Measurements from ENCODE around the gene FNBP1. TPM values are rescaled to one million over a fixed set of nuclear protein-coding genes. Genes with fewer than 3 reads are reported as not detected.
A peak's percentile ranks its signal among the peaks of the same experiment; 100 is the strongest.

The FNBP1 gene
- total RNA-seq, 6 donors from 2014 or later: 34.8 to 85.4 (median 51.6) TPM

DNA sequence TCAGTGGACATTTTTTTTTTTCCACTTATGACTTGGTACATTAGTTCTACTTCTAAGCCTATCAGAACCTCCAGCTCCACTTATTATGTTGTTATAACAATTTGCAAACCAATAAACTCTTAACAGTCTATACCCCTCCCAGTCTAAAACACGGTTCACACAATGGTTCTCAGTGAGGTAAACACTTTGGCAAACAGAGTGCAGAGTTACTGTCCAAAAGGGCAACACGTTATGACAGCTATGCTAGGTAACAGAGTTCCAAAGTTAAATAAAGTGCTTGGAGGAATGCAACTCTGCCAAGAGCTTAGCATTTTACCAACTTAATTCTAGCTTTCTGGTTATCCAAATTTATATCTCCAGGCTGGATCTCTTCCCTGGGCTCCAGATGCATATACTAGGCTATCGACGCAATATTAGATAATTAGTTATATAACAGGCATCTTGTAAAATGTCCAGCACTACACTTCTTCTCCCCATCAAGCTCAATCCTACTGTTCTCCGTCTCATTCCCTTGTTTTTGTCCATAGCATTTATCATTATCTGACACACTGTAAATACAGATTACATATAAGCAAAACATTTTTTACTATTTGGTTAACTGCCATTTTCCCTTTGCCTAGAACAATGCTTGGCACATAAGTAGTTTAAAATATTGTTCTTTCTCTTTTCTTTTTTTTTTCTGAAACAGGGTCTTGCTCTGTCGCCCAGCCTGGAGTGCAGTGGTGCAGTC lies 14.3 kb downstream of the FNBP1 start:
- H3K36me3 ChIP-seq: no peaks in the 10 kb centered on the region
- H3K27me3 ChIP-seq: no peaks in the 10 kb centered on the region
- H3K27ac ChIP-seq: no peak overlapping the region
- DNase-seq: no peak
- no peaks in the 10 kb centered on the region for H3K9me3 ChIP-seq
- peaks cover 18 to 57% (median 43%) of the 10 kb centered on the region in 4 donors for H3K4me1 ChIP-seq
- no peak for ATAC-seq (ENCODE audit: low FRiP score in 2 of 2)
- H3K4me3 ChIP-seq: no peak overlapping the region
- TF ChIP-seq, protein P1, sequence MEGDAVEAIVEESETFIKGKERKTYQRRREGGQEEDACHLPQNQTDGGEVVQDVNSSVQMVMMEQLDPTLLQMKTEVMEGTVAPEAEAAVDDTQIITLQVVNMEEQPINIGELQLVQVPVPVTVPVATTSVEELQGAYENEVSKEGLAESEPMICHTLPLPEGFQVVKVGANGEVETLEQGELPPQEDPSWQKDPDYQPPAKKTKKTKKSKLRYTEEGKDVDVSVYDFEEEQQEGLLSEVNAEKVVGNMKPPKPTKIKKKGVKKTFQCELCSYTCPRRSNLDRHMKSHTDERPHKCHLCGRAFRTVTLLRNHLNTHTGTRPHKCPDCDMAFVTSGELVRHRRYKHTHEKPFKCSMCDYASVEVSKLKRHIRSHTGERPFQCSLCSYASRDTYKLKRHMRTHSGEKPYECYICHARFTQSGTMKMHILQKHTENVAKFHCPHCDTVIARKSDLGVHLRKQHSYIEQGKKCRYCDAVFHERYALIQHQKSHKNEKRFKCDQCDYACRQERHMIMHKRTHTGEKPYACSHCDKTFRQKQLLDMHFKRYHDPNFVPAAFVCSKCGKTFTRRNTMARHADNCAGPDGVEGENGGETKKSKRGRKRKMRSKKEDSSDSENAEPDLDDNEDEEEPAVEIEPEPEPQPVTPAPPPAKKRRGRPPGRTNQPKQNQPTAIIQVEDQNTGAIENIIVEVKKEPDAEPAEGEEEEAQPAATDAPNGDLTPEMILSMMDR (IDR thresholded peaks at IDR 0.05): no peak
- TF ChIP-seq POLR2AphosphoS5 (IDR thresholded peaks at IDR 0.05) (no peak), POLR2A (IDR thresholded peaks at IDR 0.05) (no peak)
- WGBS, 2 donors: 56 to 58% methylated on average over 6 of the region's 6 CpGs

DNA sequence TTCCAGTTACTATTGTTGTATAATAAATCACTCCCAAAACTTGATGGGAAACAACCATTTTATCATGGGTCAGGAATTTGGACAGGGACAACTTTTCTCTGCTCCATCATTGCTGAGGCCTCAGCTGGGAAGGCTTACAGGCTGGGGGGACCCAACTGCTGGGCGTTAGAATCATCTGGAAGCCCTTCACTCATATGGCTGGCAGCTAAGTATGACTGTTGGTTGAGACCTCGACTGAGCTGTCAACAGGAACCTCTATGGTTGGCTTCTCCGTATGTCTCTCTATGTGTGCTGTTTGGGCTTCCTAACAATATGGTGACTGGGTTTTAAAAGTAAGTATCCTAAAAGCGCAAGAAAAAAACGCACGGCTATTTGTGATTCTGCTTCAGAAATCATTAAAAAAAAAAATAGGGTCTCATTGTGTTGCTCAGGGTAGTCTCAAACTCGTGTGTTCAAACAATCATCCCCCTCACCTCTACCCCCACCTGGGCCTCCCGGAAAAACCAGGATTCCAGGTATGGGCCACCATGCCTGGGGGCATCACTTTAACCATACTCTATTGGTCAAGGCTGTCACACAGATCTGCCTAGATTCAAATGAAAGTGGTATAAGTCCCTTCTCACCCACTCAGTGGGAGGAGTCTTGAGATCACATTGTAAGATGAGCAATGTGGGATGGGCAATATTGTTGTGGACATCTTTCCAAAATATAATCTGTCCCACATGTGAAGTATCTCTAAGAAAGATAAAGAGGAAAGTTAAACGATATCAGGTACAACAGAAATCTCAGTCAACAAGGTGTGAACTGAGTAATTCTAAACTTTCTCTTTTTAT lies 15.2 kb downstream of the FNBP1 start:
- H3K27ac ChIP-seq: no peak overlapping the region
- TF ChIP-seq, protein P1 (IDR thresholded peaks at IDR 0.05): no peak
- TF ChIP-seq POLR2AphosphoS5 (IDR thresholded peaks at IDR 0.05) (no peak), EP300 (IDR thresholded peaks at IDR 0.05) (no peak)
- H3K4me1 ChIP-seq: peaks cover 9 to 55% (median 42%) of the 10 kb centered on the region in 4 donors
- DNase-seq (no peak), ATAC-seq (ENCODE audit: low FRiP score in 2 of 2) (no peak)
- no peaks in the 10 kb centered on the region for H3K36me3 ChIP-seq
- no peaks in the 10 kb centered on the region for H3K27me3 ChIP-seq
- H3K9me3 ChIP-seq: no peaks in the 10 kb centered on the region
- WGBS, 2 donors: 84 to 88% methylated on average over 9 of the region's 9 CpGs
- H3K4me3 ChIP-seq: no peak overlapping the region

DNA sequence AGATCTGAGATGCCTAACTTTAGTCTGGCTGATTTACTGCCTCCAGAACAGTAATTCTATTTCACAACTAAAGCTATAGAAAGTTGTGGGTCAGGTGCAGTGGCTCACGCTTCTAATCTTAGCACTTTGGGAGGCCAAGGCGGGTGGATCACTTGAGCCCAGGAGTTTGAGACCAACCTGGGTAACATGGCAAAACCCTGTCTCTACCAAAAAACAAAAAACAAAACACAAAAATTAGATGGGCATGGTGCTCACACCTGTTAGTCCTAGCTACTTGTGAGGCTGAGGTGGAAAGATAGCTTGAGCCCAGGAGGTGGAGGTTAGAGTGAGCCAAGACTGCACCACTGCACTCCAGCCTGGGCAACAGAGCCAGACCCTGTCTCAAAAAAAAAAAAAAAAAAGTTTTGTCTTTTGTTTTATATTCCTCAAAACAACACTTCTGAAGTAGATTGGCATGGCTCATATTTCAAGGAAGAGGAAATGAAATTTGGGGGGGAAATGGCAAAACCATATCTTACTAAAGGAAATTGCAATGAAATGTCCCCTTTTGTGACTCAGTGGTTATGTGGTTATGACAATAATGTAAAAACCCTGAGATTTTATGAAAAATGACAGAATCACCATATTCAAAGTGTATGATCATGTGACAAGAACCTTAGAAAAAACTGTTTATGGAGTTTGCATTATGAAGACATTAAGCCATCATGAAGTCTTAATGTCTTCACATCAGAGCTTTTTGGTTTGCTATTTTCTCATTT lies 16.2 kb downstream of the FNBP1 start:
- Histone ChIP-seq H3K4me3 (no peak overlapping the region), H3K27me3 (no peaks in the 10 kb centered on the region), H3K36me3 (no peaks in the 10 kb centered on the region), H3K9me3 (no peaks in the 10 kb centered on the region), H3K27ac (no peak overlapping the region), H3K4me1 (peaks cover 3 to 47% (median 38%) of the 10 kb centered on the region in 4 donors)
- 74 to 75% methylated on average over 2 of the region's 2 CpGs for WGBS, 2 donors
- ATAC-seq (ENCODE audit: low FRiP score in 2 of 2) (peak in 1 of 2 donors; percentile 25), DNase-seq (no peak)
- TF ChIP-seq EP300 (IDR thresholded peaks at IDR 0.05) (no peak), POLR2A (IDR thresholded peaks at IDR 0.05) (no peak), POLR2AphosphoS5 (IDR thresholded peaks at IDR 0.05) (no peak)
- TF ChIP-seq, protein P1 (IDR thresholded peaks at IDR 0.05): no peak

DNA sequence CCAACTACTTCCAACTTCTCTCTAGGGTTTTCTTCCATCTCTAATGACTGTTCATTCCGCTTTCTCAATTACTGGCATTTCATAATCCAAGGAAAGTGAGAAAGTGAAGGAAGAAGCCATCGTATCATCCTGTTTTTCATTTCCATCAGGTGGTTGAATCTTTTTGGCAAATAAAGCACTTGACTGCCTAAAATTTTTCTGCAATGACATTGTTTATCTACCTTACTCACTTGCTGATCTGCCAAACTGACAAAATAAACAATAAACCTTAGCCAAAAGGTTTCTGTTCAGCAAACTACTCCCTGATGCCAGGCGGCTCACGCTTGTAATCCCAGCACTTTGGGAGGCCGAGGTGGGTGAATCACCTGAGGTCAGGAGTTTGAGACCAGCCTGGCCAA lies 18.4 kb downstream of the FNBP1 start:
- Histone ChIP-seq H3K9me3 (no peaks in the 10 kb centered on the region), H3K27ac (peak overlapping the region in 1 of 4 donors; percentile 13), H3K4me3 (no peak overlapping the region), H3K27me3 (no peaks in the 10 kb centered on the region), H3K36me3 (no peaks in the 10 kb centered on the region), H3K4me1 (peaks cover 5 to 37% (median 21%) of the 10 kb centered on the region in 4 donors)
- ATAC-seq (ENCODE audit: low FRiP score in 2 of 2): no peak
- TF ChIP-seq EP300 (IDR thresholded peaks at IDR 0.05) (no peak), POLR2A (IDR thresholded peaks at IDR 0.05) (no peak)
- DNase-seq: no peak
- WGBS, 2 donors: 69 to 85% methylated on average over 5 of the region's 5 CpGs
